K562 (cell line): ENCODE results near the gene SVIL. TPM values are rescaled to one million over a fixed set of nuclear protein-coding genes. Genes with fewer than 3 reads are reported as not detected.
"Not testable (repeated sequence)": the region's sequence is repeated elsewhere in the genome, so short reads cannot be mapped to it uniquely, and the experiment has no call there.

Source experiments
- RAD21 ChIP-seq, 2 experiments: fragments of 250-450 bp in 1 of 2; fragments of 450-650 bp in 1 of 2; sonication (Bioruptor Pico) in 1 of 2; formaldehyde crosslinking in 1 of 2; IDR thresholded peaks in 1 of 2; conservative IDR thresholded peaks in 1 of 2; 2 replicates each; pipeline versions ENCODE4 v1.4.0 to v1.8.0; 2020 to 2022; ENCODE audit warnings: mild to moderate bottlenecking in 2 of 2, moderate library complexity in 1 of 2
- SMC3 ChIP-seq: conservative IDR thresholded peaks from 2 replicates; pipeline ENCODE4 v1.6.1; 2011; ENCODE audit warnings: low read depth, low read length, improper control_type of control experiment; ENCODE audit not compliant: insufficient read depth
- STAG1 ChIP-seq: sonication (generic); formaldehyde crosslinking; IDR thresholded peaks from 2 replicates; pipeline ENCODE4 v1.5.0; 2020; ENCODE audit warnings: missing genetic modification reagents, borderline replicate concordance
- polyA plus RNA-seq, 8 experiments: library from polyadenylated mRNA; depleted of rRNA in 4 of 8; stranded (reverse) in 5 of 8; unstranded in 3 of 8; fragments of >200 nt; fragmentation: Nextera tagmentation in 2 of 8; fragmentation: Illumina TruSeq in 1 of 8; extraction: Ambion mirVana in 2 of 8; extraction: Trizol in 1 of 8; gene quantifications; 2 replicates each; pipeline versions ENCODE4 v1.2.1 to v1.2.3, GENCODE V29; 2011 to 2014; ENCODE audit warnings: inconsistent platforms in 1 of 8, missing spikeins in 1 of 8
- total RNA-seq, 7 experiments: library from RNA; depleted of rRNA in 6 of 7; stranded (reverse); fragments of >200 nt in 6 of 7; fragmentation: Illumina TruSeq in 2 of 7; extraction: Trizol in 2 of 7; gene quantifications; 2 replicates each; pipeline versions ENCODE4 v1.2.1 to v1.2.3, GENCODE V29; 2011 to 2021; ENCODE audit warnings: low replicate concordance in 1 of 7
- TF ChIP-seq, protein P1 (sequence below), 2 experiments: fragments of 450-650 bp; formaldehyde crosslinking in 1 of 2; IDR thresholded peaks; 2 replicates each; pipeline versions ENCODE4 v1.4.0 to v1.6.1; 2014 to 2020; ENCODE audit warnings: mild to moderate bottlenecking in 2 of 2, borderline replicate concordance in 1 of 2, low read depth in 1 of 2

Gene SVIL
- total and polyA plus RNA-seq, 9 of the 15 experiments (the other 6 are each of a cell fraction or from before 2014, with no cell fraction given), result under 0.01 to 0.18 (median 0.05) TPM; not detected in 3

DNA sequence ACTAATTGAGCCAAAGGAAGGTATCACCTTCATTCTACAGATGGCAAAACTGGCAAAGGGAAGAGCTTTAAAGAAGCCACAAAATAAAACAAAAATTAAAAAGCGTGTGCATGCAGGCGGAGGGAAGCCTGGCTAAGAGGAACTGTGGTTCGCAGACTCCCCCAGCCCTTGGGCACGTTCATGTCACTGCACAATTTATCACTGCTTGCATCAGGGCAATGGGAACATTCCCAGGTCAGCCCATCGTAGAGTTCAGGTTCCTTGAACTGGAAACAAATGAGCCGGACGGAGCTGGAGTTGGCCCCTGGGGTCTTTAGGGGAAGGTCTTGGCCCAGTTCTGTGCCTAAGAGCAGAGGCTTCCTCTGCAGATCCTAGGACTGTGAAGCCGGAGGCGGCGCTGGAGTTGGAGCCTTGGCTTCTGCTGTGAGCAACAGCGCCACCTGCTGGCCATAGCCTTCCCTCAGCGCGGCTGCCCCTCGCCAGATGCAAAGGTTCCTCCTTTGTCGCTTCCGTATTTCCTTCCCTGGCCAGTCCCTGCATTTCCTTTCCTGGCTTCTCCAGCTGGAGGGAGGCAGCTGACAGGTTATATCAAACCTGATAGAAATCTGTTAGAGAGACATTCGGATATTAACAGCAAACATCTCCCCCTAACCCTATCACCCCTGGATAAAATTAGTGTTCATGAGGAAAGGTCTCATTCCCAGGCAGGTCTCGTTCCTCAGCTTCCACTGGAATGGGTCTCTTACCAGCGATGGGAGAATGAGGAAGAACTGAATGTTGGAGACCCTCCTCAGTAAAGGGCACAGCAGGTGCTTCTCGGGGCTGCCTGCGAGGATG lies 185.8 kb downstream of the SVIL start (continued):
- TF ChIP-seq, protein P1, sequence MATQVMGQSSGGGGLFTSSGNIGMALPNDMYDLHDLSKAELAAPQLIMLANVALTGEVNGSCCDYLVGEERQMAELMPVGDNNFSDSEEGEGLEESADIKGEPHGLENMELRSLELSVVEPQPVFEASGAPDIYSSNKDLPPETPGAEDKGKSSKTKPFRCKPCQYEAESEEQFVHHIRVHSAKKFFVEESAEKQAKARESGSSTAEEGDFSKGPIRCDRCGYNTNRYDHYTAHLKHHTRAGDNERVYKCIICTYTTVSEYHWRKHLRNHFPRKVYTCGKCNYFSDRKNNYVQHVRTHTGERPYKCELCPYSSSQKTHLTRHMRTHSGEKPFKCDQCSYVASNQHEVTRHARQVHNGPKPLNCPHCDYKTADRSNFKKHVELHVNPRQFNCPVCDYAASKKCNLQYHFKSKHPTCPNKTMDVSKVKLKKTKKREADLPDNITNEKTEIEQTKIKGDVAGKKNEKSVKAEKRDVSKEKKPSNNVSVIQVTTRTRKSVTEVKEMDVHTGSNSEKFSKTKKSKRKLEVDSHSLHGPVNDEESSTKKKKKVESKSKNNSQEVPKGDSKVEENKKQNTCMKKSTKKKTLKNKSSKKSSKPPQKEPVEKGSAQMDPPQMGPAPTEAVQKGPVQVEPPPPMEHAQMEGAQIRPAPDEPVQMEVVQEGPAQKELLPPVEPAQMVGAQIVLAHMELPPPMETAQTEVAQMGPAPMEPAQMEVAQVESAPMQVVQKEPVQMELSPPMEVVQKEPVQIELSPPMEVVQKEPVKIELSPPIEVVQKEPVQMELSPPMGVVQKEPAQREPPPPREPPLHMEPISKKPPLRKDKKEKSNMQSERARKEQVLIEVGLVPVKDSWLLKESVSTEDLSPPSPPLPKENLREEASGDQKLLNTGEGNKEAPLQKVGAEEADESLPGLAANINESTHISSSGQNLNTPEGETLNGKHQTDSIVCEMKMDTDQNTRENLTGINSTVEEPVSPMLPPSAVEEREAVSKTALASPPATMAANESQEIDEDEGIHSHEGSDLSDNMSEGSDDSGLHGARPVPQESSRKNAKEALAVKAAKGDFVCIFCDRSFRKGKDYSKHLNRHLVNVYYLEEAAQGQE (IDR thresholded peaks at IDR 0.05; ENCODE audit: borderline replicate concordance), result peak; percentile 31; the same call in 1 of the 2 replicates
- TF ChIP-seq, protein P1 (CRISPR knock-in tag; IDR thresholded peaks at IDR 0.05; ENCODE audit: low read depth), result not testable (repeated sequence)
- peak; percentile 33; the same call in 1 of the 2 replicates for TF ChIP-seq SMC3
- TF ChIP-seq RAD21 (CRISPR knock-in tag; conservative IDR thresholded peaks at IDR 0.05 in 1 of 2, IDR thresholded peaks at IDR 0.05 in 1 of 2), result peak; percentile 57 to 70
- peak; percentile 19; the same call in 1 of the 2 replicates for TF ChIP-seq STAG1
- TF ChIP-seq, all 486 proteins: peak for 9; not testable (repeated sequence) for 477
